ENCODE data around the gene GHR.

GRCh38 chr5:42531611-42532010 lies 108.4 kb downstream of the GHR start:
- TF ChIP-seq CTCF (conservative IDR thresholded peaks at IDR 0.05; ENCODE audit: low read length) (no peak), EZH2phosphoT487 (IDR thresholded peaks at IDR 0.05; ENCODE audit: borderline replicate concordance, low read depth, low read length) (no peak)
